Activated T-helper 1 cell treated with anti-CD3 and anti-CD28 coated beads, Interleukin-12 subunit alpha, Interleukin-12 subunit beta, Interleukin-2, Interleukin-4 antibody, amounts not matched to agents 30 ng/mL and 10 ng/mL and 1 ng/mL, durations not matched to agents 14 hours and 24 hours and 36 hours (primary cell): ENCODE results near the gene ISYNA1. TPM values are rescaled to one million over a fixed set of nuclear protein-coding genes. Genes with fewer than 3 reads are reported as not detected.

Experiments used
- DNase-seq: peaks from one replicate; pipeline ENCODE4 v3.0.0; 2021; ENCODE audit warnings: low spot score
- H3K27ac Mint-ChIP-seq: one replicate; pipeline ENCODE4 v1.8.0; 2021; ENCODE audit warnings: mild to moderate bottlenecking, mixed read lengths
- H3K27me3 Mint-ChIP-seq: one replicate; pipeline ENCODE4 v1.8.0; 2022; ENCODE audit warnings: mild to moderate bottlenecking, moderate library complexity, mixed read lengths; ENCODE audit not compliant: insufficient read depth
- H3K36me3 Mint-ChIP-seq: one replicate; pipeline ENCODE4 v1.8.0; 2021; ENCODE audit warnings: low read depth, mixed read lengths
- H3K4me1 Mint-ChIP-seq: one replicate; pipeline ENCODE4 v1.8.0; 2021; ENCODE audit warnings: low read depth, mixed read lengths
- H3K4me3 Mint-ChIP-seq: one replicate; pipeline ENCODE4 v1.8.0; 2021; ENCODE audit warnings: mild to moderate bottlenecking, moderate library complexity, mixed read lengths
- H3K9me3 Mint-ChIP-seq: one replicate; pipeline ENCODE4 v1.8.0; 2021; ENCODE audit warnings: mixed read lengths
- intact Hi-C: fragments of 100-400 bp; cut with micrococcal nuclease; formaldehyde crosslinking; loops from one replicate; pipeline ENCODE4 v1.15.1; 2024
- total RNA-seq: library from RNA; stranded (reverse); gene quantifications from 2 replicates; pipeline ENCODE4 v1.2.3, GENCODE V29; 2022

Gene ISYNA1
- total RNA-seq, 1 donor from 2014 or later, result 9.0 TPM

GRCh38 chr19:18396471-18397241 is 41.3 kb downstream of the ISYNA1 start:
- Mint-ChIP-seq H3K9me3 (no peaks in the 10 kb centered on the region), H3K4me3 (no peak overlapping the region), H3K36me3 (no peaks in the 10 kb centered on the region), H3K27me3 (peaks cover 6% of the 10 kb centered on the region), H3K4me1 (peaks cover 11% of the 10 kb centered on the region), H3K27ac (no peak overlapping the region)
- no peak for DNase-seq
- intact Hi-C loops, result loop anchor here (1.0 kb wide), 1 partner anchor 8 kb away; no protein-coding TSS in a partner anchor

- H3K4me3 Mint-ChIP-seq, result no peak overlapping the region
These were observed 44.1 kb downstream of the ISYNA1 start for GRCh38 chr19:18393836-18394235.

GRCh38 chr19:18392926-18393325 is 45.0 kb downstream of the ISYNA1 start:
- intact Hi-C loops, result loop anchor here (5.0 kb wide), 1 partner anchor 166 kb away; the partner anchor contains the start of gene PDE4C
- H3K36me3 Mint-ChIP-seq, result no peaks in the 10 kb centered on the region
- peaks cover 5% of the 10 kb centered on the region for H3K4me1 Mint-ChIP-seq
- no peak overlapping the region for H3K4me3 Mint-ChIP-seq
- H3K27ac Mint-ChIP-seq, result no peak overlapping the region
- no peaks in the 10 kb centered on the region for H3K9me3 Mint-ChIP-seq
- H3K27me3 Mint-ChIP-seq, result peaks cover 32% of the 10 kb centered on the region
- DNase-seq, result no peak

More at GRCh38 chr19:18393836-18394235, 44.1 kb downstream of the ISYNA1 start:
- Mint-ChIP-seq H3K27ac (no peak overlapping the region), H3K36me3 (no peaks in the 10 kb centered on the region), H3K4me1 (no peaks in the 10 kb centered on the region), H3K27me3 (peaks cover 24% of the 10 kb centered on the region), H3K9me3 (no peaks in the 10 kb centered on the region)
- intact Hi-C loops, result loop anchor here (5.0 kb wide), 1 partner anchor 167 kb away; the partner anchor contains the start of gene PDE4C
- DNase-seq, result no peak

- Mint-ChIP-seq H3K36me3 (no peaks in the 10 kb centered on the region), H3K4me3 (no peak overlapping the region), H3K9me3 (no peaks in the 10 kb centered on the region), H3K27me3 (peaks cover 36% of the 10 kb centered on the region), H3K4me1 (peaks cover 5% of the 10 kb centered on the region), H3K27ac (no peak overlapping the region)
- intact Hi-C loops, result loop anchor here (5.0 kb wide), 1 partner anchor 165 kb away; the partner anchor contains the start of gene PDE4C
- no peak for DNase-seq
These were observed 45.5 kb downstream of the ISYNA1 start for GRCh38 chr19:18392417-18392816.

GRCh38 chr19:18391509-18392075 is 46.3 kb downstream of the ISYNA1 start:
- Mint-ChIP-seq H3K9me3 (no peaks in the 10 kb centered on the region), H3K4me1 (peaks cover 5% of the 10 kb centered on the region), H3K27ac (no peak overlapping the region), H3K4me3 (no peak overlapping the region), H3K36me3 (no peaks in the 10 kb centered on the region), H3K27me3 (peaks cover 44% of the 10 kb centered on the region)
- intact Hi-C loops, result loop anchor here (5.0 kb wide), 1 partner anchor 164 kb away; the partner anchor contains the start of gene PDE4C
- no peak for DNase-seq

- no peaks in the 10 kb centered on the region for H3K9me3 Mint-ChIP-seq
- intact Hi-C loops, result loop anchor here (5.0 kb wide), 1 partner anchor 163 kb away; the partner anchor contains the start of gene PDE4C
- DNase-seq, result no peak
- no peak overlapping the region for H3K4me3 Mint-ChIP-seq
- no peaks in the 10 kb centered on the region for H3K36me3 Mint-ChIP-seq
- peaks cover 5% of the 10 kb centered on the region for H3K4me1 Mint-ChIP-seq
- no peak overlapping the region for H3K27ac Mint-ChIP-seq
- H3K27me3 Mint-ChIP-seq, result peaks cover 55% of the 10 kb centered on the region
These were observed 47.6 kb downstream of the ISYNA1 start for GRCh38 chr19:18390065-18390907.

GRCh38 chr19:18389726-18390064 is 48.2 kb downstream of the ISYNA1 start:
- H3K4me1 Mint-ChIP-seq, result peaks cover 5% of the 10 kb centered on the region
- no peak overlapping the region for H3K27ac Mint-ChIP-seq
- H3K4me3 Mint-ChIP-seq, result peak overlapping the region; percentile 47
- intact Hi-C loops, result loop anchor here (5.0 kb wide), 2 partner anchors 162 to 187 kb away; partner anchors contain the start of genes PDE4C and RAB3A
- H3K27me3 Mint-ChIP-seq, result peaks cover 55% of the 10 kb centered on the region
- no peaks in the 10 kb centered on the region for H3K9me3 Mint-ChIP-seq
- no peaks in the 10 kb centered on the region for H3K36me3 Mint-ChIP-seq
- no peak for DNase-seq

- DNase-seq, result no peak
- Mint-ChIP-seq H3K27ac (no peak overlapping the region), H3K9me3 (no peaks in the 10 kb centered on the region), H3K4me3 (peak overlapping the region; percentile 47), H3K27me3 (peaks cover 58% of the 10 kb centered on the region), H3K4me1 (peaks cover 5% of the 10 kb centered on the region), H3K36me3 (no peaks in the 10 kb centered on the region)
- intact Hi-C loops, result loop anchor here (1.0 to 5.0 kb wide), 3 partner anchors 8 to 187 kb away; partner anchors contain the start of genes LRRC25 and RAB3A
These were observed 48.8 kb downstream of the ISYNA1 start for GRCh38 chr19:18388960-18389725.

GRCh38 chr19:18388100-18388959 is 49.6 kb downstream of the ISYNA1 start:
- Mint-ChIP-seq H3K4me3 (peak overlapping the region; percentile 61), H3K9me3 (no peaks in the 10 kb centered on the region), H3K4me1 (peaks cover 5% of the 10 kb centered on the region), H3K27me3 (peaks cover 57% of the 10 kb centered on the region), H3K27ac (no peak overlapping the region), H3K36me3 (no peaks in the 10 kb centered on the region)
- DNase-seq, result peak; percentile 77
- intact Hi-C loops, result loop anchor here (1.0 to 5.0 kb wide), 3 partner anchors 9 to 186 kb away; partner anchors contain the start of genes LRRC25 and RAB3A

- no peak for DNase-seq
- Mint-ChIP-seq H3K27me3 (peaks cover 55% of the 10 kb centered on the region), H3K9me3 (no peaks in the 10 kb centered on the region), H3K4me3 (no peak overlapping the region), H3K36me3 (no peaks in the 10 kb centered on the region), H3K27ac (no peak overlapping the region), H3K4me1 (peaks cover 5% of the 10 kb centered on the region)
- intact Hi-C loops, result loop anchor here (5.0 kb wide), 1 partner anchor 184 kb away; the partner anchor contains the start of gene RAB3A
These were observed 51.2 kb downstream of the ISYNA1 start for GRCh38 chr19:18386543-18387271.
